Adrenal gland (tissue), 5 donors: ENCODE results near the gene PANK3.

Experiments used
- POLR2A ChIP-seq, 2 donors: fragments of 450-650 bp; IDR thresholded peaks; one replicate each; pipeline ENCODE4 v1.6.1; 2017; ENCODE audit warnings: antibody characterized with exemption in 2 of 2, mild to moderate bottlenecking in 2 of 2, moderate library complexity in 1 of 2
- TF ChIP-seq, protein P1 (sequence below), 6 experiments: fragments of 450-650 bp in 4 of 6; fragments of 200-600 bp in 2 of 6; sonication (generic) in 1 of 6; IDR thresholded peaks; 1 replicate in 5 of 6; 2 replicates in 1 of 6; pipeline versions ENCODE4 v1.5.1 to v1.8.0; 2016 to 2021; ENCODE audit warnings: antibody characterized with exemption in 6 of 6, mild to moderate bottlenecking in 2 of 6, moderate library complexity in 1 of 6
- donor health status: DM: no; HTN: no; CAD: no.

DNA sequence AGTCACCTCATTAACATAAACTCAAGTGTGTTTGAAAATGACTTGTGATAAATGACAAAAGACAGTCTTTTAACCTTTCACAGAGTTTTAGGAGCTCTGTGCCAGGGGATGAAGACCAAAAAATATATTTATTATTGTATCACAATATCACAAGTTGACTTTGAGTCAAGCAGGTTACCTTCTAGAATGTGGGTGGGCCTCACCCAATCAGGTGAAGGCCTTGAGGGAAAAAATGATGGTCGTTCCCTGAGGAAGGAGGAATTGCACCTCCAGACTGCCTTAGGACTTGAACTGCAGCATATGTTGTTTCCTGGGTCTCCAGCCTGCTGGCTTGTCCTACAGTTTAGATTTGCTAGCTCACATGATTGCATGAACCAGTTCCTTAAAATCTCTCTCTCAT is 41.6 kb upstream of the PANK3 start:
- TF ChIP-seq, protein P1, sequence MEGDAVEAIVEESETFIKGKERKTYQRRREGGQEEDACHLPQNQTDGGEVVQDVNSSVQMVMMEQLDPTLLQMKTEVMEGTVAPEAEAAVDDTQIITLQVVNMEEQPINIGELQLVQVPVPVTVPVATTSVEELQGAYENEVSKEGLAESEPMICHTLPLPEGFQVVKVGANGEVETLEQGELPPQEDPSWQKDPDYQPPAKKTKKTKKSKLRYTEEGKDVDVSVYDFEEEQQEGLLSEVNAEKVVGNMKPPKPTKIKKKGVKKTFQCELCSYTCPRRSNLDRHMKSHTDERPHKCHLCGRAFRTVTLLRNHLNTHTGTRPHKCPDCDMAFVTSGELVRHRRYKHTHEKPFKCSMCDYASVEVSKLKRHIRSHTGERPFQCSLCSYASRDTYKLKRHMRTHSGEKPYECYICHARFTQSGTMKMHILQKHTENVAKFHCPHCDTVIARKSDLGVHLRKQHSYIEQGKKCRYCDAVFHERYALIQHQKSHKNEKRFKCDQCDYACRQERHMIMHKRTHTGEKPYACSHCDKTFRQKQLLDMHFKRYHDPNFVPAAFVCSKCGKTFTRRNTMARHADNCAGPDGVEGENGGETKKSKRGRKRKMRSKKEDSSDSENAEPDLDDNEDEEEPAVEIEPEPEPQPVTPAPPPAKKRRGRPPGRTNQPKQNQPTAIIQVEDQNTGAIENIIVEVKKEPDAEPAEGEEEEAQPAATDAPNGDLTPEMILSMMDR (IDR thresholded peaks at IDR 0.05), result no peak
- no peak for TF ChIP-seq POLR2A (IDR thresholded peaks at IDR 0.05)
